Endothelial cell of umbilical vein (primary cell): ENCODE results near the gene ALKBH5.
"Not testable (repeated sequence)": the region's sequence is repeated elsewhere in the genome, so short reads cannot be mapped to it uniquely, and the experiment has no call there.

Experiments used
- JUN ChIP-seq: IDR thresholded peaks from 2 replicates; pipeline ENCODE4 v1.6.1; 2011; ENCODE audit warnings: borderline replicate concordance, low read depth; ENCODE audit not compliant: insufficient read length, insufficient read depth
- POLR2A ChIP-seq: IDR thresholded peaks from 2 replicates; pipeline ENCODE4 v1.6.1; 2012; ENCODE audit warnings: low read depth, mild to moderate bottlenecking, control low read depth, low read length
- POLR2AphosphoS5 ChIP-seq: IDR thresholded peaks from 2 replicates; pipeline ENCODE4 v1.6.1; 2012; ENCODE audit warnings: low read depth, mild to moderate bottlenecking, control low read depth, low read length, moderate library complexity; ENCODE audit not compliant: insufficient read depth
- TF ChIP-seq, protein P1 (sequence below), 2 donors: IDR thresholded peaks; 1 replicate in 1 of 2; 2 replicates in 1 of 2; pipeline ENCODE4 v1.5.1; 2011; ENCODE audit warnings: low read length in 2 of 2, mild to moderate bottlenecking in 2 of 2, moderate library complexity in 2 of 2, control low read depth in 1 of 2, inconsistent platforms in 1 of 2, low read depth in 1 of 2; ENCODE audit not compliant: insufficient read depth in 1 of 2; ENCODE audit errors: extremely low read depth in 1 of 2

DNA sequence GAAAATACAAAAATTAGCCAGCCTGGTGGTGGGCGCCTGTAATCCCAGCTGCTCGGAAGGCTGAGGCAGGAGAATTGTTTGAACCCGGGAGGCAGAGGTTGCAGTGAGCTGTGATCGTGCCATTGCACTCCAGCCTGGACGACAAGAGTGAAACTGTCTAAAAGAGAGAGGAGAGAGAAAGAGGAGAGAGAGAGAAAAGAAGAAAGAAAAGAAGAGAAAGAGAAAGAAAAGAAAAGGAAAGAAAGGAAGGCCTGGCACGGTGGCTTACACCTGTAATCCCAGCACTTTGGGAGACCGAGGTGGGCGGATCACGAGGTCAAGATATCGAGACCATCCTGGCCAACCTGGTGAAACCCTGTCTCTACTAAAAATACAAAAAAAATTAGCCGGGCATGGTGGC is 33.3 kb downstream of the ALKBH5 start:
- TF ChIP-seq, protein P1, sequence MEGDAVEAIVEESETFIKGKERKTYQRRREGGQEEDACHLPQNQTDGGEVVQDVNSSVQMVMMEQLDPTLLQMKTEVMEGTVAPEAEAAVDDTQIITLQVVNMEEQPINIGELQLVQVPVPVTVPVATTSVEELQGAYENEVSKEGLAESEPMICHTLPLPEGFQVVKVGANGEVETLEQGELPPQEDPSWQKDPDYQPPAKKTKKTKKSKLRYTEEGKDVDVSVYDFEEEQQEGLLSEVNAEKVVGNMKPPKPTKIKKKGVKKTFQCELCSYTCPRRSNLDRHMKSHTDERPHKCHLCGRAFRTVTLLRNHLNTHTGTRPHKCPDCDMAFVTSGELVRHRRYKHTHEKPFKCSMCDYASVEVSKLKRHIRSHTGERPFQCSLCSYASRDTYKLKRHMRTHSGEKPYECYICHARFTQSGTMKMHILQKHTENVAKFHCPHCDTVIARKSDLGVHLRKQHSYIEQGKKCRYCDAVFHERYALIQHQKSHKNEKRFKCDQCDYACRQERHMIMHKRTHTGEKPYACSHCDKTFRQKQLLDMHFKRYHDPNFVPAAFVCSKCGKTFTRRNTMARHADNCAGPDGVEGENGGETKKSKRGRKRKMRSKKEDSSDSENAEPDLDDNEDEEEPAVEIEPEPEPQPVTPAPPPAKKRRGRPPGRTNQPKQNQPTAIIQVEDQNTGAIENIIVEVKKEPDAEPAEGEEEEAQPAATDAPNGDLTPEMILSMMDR (IDR thresholded peaks at IDR 0.05; ENCODE audit: extremely low read depth in 1 of 2, insufficient read depth in 1 of 2, low read depth in 1 of 2, low read length in 2 of 2): not testable (repeated sequence)
- not testable (repeated sequence) for TF ChIP-seq JUN, POLR2A, POLR2AphosphoS5
